HG03469 (cell line): ENCODE results near the gene DTX3.

Source experiments
- ATAC-seq: cut with Tn5 transposase; IDR thresholded peaks from one replicate; pipeline ENCODE4 v1.9.1; 2021; ENCODE audit warnings: mild to moderate bottlenecking, moderate library complexity, moderate number of reproducible peaks; ENCODE audit not compliant: unreplicated experiment

Gene DTX3

DNA sequence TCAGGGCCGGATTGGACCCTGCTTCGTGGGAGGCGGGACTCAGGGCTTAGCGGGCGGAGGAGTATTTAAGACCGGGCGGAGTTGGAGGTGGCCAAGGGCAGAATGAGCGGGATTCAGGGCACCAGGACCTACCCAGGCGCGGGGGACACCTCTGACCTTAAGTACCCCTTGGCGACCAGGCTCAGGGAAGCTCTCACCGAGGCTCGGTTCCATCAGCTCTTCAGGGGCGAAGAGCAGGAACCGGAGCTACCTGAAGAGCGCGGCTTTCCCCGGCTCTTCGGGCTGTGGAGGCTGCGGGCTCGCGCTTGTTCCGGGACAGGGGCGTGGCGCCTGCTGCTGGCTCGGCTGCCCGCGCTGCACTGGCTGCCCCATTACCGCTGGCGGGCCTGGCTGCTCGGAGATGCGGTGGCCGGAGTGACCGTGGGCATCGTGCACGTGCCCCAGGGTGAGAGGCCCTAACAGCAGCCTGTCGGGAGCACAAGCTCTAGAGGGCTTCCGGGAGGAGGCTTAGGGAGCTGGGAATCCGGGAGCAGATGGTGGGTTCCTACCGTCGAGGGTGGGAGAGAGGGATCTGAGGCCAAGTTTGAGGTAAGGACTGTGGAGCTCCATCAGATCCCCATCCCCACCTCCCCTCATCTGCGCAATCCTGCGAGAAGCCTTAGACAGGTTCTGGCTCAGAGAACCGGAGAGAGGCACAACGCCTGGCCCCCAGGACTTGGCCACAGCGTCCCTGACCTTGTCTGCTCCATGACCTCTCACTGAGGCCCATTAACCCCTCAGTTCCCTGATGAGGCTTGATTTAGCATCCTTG lies 15.0 kb downstream of the DTX3 start:
- ATAC-seq: no peak

DNA sequence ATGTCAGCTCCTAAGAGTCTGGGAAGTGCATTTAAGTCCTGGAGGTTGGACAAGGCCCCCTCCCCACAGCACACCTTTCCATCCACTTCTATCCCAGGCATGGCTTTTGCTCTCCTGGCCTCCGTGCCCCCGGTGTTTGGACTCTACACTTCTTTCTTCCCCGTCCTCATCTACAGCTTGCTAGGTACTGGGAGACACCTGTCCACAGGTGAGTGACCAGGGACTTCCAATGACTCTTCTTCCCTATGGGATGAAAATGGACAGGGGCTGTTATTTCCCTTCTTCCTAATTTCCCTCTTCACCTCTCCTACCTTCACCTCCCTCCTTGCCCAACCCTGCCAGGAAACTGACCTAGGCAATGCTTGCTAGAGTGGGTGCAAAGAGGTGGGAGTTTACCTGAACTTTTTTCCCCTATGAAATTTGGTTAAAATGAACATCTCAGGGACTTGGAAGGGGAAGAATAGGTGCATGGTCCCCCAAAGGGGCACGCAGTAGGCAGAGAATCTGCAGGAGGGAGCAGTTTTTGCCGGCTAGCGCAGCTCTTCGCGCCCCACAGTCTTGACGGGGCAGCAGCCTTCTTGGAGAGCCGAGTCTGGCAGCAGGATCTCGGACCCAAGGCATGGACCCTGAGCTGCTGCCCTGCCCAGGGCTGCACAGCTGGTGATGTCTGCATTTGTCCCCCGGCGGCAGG lies 15.8 kb downstream of the DTX3 start:
- no peak for ATAC-seq

DNA sequence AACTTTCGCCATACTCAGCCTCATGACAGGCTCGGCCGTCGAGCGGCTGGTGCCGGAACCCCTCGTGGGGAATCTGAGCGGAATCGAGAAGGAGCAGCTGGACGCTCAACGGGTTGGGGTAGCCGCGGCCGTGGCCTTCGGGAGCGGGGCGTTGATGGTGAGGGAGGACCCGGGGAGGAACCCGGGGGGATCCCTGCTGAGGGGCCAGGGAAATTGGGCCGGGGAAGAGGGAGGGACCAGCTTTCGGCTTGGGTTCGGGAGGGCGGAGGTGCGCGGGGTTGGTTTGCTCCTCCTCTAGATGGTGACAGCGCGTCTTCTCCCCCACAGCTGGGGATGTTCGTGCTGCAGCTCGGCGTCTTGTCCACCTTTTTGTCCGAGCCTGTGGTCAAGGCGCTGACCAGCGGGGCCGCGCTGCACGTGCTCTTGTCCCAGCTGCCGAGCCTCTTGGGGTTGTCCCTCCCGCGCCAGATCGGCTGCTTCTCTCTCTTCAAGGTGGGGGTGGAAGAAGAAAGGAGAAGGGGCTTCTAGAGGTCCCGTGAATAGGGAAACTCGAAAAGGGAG lies 16.4 kb downstream of the DTX3 start:
- ATAC-seq: no peak

DNA sequence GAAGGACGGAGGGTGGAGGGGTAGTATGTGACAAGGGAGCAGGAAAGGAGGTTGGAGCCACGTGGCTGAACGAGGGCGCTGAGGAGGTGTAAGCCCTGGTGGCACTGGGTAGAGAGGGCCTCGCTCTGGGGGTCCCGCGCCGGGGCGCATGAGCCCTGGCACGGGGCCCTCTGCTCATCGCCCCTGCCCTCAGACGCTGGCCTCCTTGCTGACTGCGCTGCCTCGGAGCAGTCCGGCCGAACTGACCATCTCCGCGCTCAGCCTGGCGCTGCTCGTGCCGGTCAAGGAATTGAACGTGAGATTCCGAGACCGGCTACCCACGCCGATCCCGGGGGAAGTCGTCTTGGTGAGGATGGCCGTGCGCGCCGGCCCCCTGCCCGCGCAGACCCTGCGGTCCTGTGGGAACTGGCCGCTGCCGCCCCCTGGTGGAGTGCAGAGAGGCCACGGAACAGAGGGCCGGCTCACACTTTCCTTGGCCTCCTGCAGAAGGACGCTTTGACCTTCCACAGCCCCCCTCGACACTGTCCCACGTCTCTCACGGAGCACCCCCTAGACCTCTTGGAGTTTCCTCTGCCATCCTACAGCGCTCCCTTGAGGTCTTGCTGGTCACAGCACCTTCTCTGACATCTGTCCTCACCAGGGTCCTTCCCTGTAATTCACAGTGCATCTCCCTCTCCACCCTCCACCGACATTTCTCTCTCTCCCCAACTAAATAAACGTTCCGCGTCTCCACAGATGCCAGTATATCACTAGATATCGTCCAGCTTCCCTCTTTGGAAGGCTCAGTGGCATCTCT lies 17.1 kb downstream of the DTX3 start:
- ATAC-seq: no peak

DNA sequence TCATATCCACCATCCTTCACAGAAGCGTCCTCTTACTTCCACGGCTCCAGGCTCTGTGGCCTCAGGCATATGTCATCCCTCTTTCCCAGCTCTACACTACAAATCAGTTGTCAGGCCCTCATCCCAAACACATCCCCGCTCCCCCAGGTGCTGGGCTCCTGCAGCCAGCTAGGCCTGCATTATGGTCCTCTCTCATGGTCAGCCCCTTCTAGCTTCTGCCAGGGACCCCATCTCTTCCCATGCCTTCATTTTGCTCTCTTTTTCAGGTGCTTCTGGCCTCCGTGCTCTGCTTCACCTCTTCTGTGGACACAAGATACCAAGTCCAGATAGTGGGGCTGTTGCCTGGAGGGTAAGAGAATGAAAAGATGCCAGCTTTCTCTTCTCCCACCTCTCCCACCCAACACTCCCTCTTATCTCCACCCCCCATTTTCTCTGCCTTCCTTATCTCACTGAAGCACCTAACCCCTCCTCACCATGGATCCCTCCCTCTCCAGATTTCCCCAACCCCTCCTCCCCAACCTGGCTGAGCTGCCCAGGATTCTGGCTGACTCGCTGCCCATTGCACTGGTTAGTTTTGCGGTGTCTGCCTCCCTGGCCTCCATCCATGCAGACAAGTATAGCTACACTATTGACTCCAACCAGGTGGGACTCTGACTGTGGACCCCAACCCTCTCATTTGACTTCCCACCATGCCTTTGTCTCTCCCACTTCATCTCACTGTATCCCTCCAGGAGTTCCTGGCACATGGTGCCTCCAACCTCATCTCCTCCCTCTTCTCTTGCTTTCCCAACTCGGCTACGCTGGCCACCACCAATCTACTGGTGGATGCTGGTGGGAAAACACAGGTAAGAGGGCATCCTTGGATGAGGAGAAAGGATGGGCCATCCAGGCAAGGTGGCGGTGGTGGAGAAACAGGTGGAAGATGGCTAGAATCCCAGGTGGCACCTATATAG lies 17.9 kb downstream of the DTX3 start:
- ATAC-seq: no peak

DNA sequence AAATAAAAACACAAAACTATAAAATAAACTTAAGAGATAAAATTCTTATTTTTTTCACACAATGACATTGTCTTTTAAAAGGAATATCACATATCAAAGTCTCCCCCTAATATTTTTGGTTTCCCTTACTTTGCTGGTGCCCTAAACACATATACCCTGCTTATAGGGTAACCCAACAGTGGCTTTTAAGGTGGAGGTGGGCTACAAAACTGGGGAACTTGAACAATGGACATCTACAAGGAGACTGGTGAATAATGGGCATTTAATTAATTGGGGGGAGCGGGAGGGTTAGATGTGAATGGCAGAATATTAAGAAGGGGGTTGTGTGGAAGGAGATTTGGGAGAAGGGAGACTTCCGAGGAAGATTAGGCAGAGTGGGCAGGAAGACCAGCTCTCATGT lies 18.8 kb downstream of the DTX3 start:
- no peak for ATAC-seq

DNA sequence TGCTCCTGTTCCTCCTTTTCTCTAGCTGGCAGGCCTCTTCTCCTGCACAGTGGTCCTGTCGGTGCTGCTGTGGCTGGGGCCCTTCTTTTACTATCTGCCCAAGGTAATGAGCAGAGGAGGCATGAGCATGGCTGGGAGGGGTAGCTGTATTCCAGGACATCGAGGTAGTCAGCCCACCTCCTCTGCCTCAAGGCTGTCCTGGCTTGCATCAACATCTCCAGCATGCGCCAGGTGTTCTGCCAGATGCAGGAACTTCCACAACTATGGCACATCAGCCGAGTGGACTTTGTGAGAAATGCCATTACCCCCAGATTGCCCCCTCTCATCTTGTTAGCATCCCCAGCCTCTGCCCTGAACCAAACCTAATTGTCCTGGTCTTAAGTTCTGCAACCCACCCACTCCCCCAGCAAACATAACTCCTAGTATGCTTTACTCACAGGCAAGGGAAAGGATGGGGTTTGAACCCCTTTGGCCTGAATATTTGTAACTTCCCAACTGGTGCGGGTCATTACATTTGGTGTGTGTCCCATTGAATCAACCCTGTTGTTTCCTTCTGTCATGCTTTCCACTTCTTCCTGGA lies 19.3 kb downstream of the DTX3 start:
- ATAC-seq: no peak

DNA sequence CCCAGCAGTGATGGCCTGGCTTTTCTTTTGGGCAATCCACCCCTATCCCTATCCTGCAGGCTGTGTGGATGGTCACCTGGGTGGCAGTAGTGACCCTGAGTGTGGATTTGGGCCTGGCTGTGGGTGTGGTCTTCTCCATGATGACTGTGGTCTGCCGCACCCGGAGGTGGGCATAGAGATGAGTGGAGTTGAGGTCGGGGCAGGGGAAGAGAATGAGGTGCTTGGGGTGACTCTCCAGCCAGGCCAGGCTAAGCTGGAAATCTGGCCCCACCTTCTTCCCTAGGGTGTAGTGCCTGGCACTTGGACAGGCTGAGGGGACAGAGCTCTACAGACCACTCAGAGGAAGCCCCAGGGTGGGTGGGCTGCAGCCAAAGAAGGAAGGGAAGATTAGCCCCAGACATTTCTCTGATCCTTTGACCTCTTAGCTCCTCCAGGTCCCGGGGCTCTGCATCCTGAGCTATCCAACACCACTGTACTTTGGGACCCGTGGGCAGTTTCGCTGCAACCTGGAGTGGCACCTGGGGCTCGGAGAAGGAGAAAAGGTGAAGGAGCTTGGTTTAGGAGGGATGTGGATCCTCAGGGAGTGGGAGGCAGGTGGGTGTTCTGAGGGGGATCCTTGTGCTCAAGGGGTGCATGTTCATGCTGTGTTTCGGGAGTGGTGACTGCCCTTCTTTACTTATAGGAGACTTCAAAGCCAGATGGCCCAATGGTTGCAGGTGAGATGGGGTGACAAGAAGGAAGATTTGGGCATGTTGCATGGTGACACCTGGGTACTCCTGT lies 20.0 kb downstream of the DTX3 start:
- ATAC-seq: no peak

DNA sequence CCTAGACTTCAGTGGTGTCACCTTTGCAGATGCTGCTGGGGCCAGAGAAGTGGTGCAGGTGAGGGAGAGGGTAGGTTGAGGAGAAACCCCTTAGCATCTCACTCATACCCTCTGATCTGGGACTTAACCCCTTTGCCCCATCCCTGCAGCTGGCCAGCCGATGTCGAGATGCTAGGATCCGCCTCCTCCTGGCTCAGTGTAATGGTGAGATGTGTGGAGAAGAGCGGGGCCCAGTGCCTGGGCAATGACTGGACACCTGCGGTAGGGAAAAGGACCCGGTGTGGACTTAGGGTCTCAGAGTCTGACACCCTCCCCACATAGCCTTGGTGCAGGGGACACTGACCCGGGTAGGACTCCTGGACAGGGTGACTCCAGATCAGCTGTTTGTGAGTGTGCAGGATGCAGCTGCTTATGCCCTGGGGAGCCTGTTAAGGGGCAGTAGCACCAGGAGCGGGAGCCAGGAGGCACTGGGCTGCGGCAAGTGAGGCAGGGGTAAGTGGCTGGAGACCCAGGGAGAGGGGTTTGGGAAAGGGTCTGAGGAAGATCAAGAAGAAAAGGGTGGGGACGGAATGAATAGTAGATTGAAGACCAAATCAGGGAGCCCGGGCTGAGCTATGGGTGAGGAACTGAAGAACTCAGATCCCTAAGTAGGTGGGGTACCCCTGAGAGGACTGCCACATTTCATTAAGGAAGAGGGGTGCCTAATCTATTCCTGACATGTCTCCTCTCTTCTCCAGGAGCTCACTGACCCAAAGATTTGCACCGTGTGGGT lies 20.8 kb downstream of the DTX3 start:
- no peak for ATAC-seq

DNA sequence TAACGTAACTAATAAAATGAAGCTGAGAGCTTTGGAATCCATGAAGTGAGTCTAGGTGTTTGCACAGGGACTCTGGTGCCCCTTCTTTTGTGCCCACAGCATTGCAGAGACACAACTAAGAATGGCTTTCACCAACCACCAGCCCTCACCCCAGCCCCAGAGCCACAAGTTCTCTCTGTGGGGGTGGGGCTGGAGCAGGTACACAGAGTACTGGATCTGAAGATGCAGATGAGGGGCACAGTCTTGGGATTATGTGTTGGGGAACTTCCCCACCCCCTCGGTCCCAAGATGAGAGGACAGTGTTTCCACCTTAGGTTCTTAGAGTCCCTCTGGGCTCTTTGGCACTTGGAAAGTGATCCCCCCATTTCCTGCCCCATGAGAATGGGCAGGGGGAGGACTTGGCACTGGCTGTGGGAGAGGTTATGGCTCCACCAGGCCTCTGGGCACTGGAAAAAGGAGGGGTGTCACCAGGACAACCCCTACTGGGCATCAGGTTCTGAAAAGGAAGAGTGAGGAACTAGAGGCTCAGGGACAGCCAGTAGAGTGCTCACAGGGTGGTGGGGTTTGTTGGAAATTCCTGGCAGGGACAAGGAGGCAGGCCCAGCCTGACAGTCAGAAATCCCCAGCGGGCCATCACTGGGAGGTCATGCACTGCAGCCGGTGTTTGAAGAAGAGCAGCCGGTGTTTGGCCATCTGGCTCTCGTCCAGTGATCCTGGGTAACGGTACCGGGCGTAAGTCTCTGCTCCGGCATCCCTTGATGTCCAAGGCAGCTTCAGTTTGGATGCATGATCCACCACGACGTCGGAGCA lies 21.7 kb downstream of the DTX3 start:
- ATAC-seq: no peak

DNA sequence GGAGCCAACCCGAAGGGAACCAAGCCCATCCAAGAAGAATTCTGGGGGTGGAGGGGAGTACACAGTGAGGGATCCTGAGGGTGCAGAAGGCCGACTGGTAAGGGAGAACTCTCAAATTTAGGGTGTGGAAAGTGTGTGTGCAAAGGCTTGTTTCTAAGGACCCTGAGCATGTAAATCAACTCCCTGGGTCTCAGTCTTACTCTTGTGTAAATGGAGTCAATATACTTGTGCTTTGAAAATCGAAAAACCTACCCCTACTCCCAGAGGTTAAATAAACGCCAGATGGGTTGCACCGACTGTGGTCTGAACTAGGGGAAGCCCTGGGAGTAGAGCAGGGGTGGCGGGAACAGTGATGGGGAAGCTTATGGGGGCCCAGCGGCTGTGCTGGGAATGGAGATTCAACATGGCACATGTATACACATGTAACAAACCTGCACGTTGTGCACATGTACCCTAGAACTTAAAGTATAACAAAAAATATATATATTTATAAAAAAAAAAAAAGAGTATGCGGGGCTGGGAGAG lies 22.4 kb downstream of the DTX3 start:
- ATAC-seq: no peak

DNA sequence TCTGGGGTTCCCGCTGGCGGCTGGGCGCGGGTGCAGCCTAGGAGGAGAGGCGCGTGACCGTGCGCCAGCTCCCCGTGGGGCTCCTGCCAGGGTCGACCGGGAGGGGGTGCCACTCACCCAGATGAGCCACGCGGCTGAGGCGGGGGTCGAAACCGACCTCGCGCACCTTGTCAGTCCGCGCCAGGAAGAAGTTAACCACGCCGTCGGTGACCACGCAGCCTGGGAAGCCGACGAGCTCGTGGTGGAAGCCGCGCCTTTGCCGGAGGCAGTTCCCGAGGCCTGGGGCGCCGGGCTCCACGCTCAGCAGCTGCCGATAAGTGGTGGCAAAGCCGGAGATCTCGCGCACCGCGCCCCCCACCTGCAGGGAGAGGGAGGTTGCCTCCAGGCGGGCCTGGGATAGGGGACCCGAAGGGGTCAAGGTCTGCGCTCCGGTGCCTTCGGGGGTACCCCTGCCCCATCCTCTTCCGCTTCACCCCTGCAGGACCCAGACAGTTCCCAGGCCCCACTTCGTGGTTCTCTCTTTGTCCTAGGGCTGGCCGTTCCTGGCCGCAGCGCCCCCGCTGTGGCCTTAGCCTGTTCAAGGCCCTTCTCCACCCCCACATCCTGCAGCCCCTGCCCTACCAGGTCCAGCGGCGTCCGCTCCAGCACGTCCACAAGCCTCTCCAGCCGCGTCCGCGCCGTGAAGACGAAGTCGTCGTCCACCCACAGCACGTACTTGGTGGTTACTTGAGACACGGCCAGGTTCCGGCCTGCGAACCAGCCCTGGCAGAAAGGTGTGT lies 23.1 kb downstream of the DTX3 start:
- ATAC-seq: no peak

DNA sequence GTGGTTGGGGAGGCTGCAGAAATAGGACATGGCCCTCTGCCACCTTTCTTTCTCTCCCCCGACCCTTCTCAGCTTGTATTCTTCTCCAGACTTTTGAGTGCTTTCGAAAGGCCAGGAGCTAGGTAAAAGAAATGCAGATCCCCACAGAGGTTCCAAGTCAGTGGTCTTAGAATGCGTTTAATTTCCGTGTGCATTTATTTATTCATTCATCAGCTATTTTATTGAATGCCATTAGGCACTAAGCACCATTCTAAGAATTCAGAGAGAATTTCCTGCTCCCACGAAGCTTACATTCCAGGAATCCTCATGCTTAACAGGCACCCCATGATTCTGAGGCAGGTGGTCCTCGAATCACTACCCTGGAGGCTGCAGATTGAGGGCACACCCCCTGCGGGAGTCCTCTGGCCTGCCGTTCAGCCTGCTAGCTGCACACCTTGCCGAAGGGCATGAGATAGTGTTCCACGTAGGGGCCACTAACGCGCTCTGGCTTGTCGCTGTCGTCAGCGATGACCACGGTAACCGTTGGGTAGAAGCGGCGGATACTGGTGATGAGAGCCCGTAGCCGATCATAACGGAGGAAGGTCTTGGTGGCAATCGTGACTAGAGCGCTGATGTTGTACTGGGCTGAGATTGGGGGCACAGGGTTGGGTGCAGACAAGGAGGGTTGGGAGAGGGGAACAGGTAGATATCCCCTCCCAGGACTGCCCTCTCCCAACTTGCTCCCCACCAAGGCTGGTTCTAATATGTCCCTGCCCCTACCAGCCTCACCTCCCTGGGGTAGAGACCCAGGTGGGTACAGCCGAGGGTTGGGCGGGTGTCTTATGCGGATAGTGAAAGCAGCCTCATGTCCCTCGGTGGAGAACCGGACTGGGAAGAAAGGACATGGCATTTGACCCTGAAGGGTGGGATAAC lies 23.9 kb downstream of the DTX3 start:
- no peak for ATAC-seq

DNA sequence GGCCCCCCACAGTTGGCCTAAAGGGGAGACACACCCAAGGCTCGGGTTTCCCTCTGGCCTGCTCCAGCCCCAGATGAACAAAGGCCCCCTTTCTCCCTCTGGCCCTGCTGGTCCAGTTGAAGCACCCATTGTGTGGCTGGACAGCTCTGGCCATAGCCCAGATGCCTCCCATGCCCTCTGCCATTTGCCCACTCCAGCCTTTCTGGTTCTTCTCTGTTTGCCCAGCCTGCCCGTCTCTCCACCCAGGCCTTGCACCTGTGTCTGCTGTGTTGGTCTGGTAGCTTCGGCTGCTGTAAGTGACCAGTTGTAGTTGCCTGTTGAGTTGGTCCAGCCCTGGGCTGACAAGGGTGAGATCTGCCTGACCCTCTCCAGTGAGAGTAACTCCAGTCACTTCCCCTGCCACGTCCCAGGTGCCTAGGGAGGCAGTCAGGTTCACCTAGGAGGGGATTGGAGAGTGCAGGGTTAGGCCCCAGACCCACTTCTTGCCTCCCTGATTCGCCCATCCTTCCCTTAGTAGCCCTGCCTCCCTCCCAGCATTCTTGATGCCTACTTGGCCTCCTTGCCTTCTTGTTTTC lies 25.4 kb downstream of the DTX3 start:
- ATAC-seq: no peak

DNA sequence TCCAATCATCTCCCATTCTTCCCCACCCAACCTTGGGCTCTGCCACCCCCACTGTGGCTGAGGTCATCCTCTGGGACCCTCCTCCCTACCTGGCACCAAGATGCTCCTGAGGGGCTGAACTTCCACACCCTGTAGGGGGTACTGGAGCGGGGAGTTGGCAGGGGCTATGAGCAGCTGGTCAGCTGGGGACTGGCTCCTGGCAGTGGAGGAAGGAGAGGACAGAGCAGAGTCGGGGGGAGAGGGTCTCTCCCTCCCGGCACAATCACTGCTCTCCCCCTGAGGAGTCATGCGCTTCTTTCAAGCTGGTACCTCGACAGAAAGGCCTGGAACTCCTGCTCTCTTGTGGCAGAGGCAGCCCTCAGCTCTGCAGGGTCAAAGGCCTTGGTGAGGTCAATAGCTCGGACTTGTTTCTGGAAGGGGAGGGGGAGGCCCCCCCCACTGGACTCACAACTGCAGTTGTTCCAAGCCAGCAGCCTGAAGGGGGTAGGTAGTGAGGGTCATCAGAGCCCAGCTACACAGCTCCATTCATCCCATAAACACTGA lies 26.3 kb downstream of the DTX3 start:
- no peak for ATAC-seq
